Subcutaneous adipose tissue (tissue), 4 donors: ENCODE results near the gene ANO4. TPM values are rescaled to one million over a fixed set of nuclear protein-coding genes. Genes with fewer than 3 reads are reported as not detected.

Experiments
- total RNA-seq, 4 donors: library from RNA; depleted of rRNA; stranded (reverse); fragments of >200 nt; gene quantifications; one replicate each; pipeline ENCODE4 v1.1.0, GENCODE V29; 2016
- TF ChIP-seq, protein P1 (sequence below): fragments of 450-650 bp; IDR thresholded peaks from one replicate; pipeline ENCODE4 v1.5.1; 2016; ENCODE audit warnings: low read depth, mild to moderate bottlenecking, control low read depth, antibody characterized with exemption, moderate library complexity

ANO4 gene
- total RNA-seq, 4 donors from 2014 or later, result 0.22 to 0.82 TPM; not detected in 2

DNA sequence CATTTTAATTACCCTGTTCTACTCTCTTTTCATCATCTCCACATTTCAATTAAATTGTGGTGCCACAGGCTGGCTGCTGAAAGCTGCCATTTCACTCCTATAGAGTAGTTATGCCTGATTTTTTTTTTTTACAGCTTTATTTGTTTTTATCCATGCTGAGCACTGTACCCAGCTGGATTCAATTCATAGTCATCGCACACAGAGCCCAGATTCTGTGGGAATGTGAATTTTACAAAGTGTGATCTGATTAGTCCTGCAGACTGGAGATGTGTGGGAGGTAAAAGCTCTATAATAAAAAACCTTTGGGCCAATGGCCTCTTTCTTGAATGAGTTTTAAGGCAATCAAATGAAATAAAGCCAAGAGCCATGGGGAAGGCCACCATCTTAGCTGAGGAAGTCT is 190.2 kb downstream of the ANO4 start:
- TF ChIP-seq, protein P1, sequence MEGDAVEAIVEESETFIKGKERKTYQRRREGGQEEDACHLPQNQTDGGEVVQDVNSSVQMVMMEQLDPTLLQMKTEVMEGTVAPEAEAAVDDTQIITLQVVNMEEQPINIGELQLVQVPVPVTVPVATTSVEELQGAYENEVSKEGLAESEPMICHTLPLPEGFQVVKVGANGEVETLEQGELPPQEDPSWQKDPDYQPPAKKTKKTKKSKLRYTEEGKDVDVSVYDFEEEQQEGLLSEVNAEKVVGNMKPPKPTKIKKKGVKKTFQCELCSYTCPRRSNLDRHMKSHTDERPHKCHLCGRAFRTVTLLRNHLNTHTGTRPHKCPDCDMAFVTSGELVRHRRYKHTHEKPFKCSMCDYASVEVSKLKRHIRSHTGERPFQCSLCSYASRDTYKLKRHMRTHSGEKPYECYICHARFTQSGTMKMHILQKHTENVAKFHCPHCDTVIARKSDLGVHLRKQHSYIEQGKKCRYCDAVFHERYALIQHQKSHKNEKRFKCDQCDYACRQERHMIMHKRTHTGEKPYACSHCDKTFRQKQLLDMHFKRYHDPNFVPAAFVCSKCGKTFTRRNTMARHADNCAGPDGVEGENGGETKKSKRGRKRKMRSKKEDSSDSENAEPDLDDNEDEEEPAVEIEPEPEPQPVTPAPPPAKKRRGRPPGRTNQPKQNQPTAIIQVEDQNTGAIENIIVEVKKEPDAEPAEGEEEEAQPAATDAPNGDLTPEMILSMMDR, result no peak

DNA sequence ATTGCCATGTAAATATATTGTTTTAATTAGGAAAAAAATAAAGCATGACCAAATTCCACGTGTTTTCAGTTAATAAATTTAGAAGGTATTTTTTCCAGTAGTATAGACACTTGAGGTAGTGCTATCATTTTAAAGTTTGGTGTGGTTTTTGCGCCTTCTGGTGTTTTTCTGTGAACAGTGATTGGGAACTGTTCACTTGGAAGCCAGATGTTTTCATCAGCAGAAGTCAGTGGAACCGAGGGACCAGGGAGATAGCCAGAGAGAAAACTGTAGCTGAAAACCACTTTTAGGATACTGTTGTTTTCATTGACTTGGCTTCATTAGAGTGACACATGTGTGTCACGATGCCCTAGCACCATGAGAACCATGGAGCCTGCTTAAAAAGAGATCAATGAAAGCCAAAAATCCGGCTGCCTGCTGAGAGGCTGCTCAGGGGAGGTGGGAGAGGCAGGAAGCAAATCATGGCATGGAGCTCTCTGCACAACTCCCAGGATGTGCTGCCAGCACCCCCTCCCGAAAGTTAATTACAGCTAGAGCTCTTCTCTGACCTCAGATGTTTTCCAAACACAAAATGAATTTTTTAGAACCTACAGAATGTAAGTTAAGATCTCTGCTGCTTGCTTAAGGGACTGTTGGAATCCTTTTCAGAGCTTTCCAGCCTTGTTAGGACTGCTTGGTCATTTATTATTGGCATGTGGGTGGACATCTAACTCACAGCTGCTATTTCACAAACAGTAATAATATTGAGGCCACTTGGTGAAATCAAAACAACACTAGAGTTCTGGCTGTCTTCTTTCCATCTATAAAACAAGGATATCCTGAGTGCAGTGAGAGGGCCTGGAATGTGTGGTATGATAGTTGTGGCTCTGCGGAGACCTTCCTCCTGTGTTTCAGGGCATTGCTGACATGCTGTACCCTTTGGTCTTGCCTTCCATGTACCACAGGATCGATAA is 192.3 kb downstream of the ANO4 start:
- TF ChIP-seq, protein P1, result no peak

DNA sequence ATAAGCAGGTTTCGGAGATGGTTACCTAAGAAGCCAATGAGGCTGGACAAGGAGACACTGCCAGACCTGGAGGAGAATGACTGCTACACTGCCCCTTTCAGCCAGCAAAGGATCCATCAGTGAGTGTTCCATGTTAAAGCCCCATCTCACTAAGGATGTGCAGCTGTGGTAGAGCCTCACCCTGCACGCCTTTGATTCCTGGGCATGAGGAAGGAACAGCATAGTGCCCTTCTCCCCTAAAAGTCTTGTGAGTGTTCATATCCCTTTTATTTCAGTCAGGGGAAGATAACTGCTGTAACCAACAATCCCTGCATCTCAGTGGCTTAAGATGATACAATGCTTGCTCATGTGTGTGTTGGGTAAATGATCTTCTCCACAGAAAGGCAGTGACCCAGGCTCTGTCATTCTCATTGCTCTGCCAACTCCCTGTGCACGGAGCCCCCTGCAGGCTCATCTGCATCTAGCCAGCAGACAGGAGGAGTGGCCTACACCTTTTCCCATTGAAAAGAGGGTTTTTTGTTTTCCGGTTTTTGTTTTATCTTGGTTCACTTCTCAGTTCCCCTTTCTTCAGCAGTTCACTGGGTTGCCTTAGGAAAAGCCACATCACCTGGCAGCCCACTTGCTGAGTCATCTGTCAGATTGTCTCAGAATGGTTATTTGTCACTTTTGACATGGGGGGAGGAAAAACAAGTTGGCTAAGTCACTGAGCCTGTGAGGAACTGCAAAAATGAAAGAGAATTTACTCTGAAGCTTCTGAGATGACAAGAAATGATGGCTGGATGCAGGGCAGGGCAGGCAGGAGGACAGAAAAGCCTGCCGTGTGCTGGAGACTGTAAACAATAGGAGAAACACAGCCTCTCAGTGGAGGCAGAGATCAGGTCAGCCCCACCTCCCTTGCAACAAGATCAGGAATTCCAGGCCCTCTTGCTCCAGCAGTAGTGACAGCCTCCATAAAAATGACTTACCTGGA is 193.3 kb downstream of the ANO4 start:
- TF ChIP-seq, protein P1, result no peak

DNA sequence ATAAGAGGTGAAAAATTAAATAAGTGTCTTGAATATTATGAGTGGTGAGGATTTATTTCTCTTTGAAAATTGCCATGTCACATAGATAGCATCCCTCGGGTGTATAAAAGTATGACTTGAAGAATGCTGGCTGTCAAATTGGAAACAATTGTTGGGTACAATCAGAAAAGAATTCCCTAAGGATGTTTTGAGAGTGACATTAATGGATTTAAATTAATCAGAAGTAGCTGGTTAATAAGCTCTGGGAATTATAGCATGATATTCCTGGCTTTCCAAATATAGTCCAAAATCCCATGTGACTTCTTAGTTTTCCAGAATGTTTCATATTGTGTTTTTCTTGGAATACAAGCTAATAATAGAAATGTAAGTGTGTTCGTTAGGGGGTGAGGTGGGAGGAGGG is 196.5 kb downstream of the ANO4 start:
- TF ChIP-seq, protein P1, result no peak

DNA sequence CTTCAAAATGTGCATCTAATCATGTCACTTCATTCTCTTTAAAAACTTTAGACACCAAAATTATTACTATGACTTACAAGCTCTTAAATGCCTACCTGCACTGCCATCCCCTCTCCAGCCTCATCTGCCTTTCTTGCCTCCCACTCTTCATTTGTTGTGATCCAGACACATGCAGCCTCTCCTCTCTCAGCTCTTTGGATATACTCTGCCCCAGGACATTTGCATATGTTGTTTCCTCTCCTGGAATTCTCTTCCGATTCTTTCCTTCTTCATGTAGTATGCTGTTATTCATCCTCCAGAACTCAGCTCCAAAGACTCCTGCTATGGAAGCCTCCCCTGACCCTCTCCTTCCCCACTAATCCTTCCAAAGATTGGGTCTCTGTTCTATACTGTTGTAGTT is 197.6 kb downstream of the ANO4 start:
- TF ChIP-seq, protein P1, result no peak

DNA sequence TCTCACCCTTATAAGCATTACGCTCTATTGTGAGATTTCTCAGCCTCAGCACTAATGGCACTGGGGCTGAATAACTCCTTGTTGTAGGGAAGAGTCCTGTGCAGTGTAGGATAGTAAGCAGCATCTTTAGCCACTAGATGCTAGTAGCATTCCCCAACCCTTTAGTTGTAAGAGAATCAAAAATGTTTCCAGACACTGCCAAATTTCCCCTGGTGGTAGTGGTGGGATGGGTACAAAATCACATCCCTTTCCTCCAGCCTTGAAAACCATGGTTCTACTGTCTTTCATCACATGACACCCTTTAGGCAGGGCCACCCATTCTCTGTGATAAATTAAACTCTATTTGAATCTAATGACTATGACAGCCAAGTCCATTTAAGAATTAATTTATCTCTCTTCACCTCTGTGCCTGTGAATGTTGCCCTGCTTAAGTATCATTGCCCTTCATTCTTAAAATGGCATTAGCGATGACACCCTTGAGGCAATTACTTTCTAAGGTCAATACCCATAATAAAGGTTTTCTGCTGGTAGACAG is 199.4 kb downstream of the ANO4 start:
- TF ChIP-seq, protein P1, result no peak
